HUES64 (cell line): Measurements from ENCODE around the gene PDGFD.

ENCODE experiments used
- H3K27ac ChIP-seq: 2 replicates; pipeline ENCODE4 v1.7.0; 2013; ENCODE audit warnings: low read depth, low read length, inconsistent platforms
- H3K27me3 ChIP-seq: 2 replicates; pipeline ENCODE4 v1.6.1; 2013; ENCODE audit warnings: mild to moderate bottlenecking, low read length; ENCODE audit not compliant: insufficient read depth
- H3K36me3 ChIP-seq: 2 replicates; pipeline ENCODE4 v1.6.1; 2013; ENCODE audit warnings: mild to moderate bottlenecking, low read length; ENCODE audit not compliant: insufficient read depth
- H3K4me1 ChIP-seq: 2 replicates; pipeline ENCODE4 v1.6.1; 2013; ENCODE audit warnings: mild to moderate bottlenecking, low read length, moderate library complexity; ENCODE audit not compliant: insufficient read depth
- H3K4me3 ChIP-seq: 2 replicates; pipeline ENCODE4 v1.5.1; 2013; ENCODE audit warnings: mild to moderate bottlenecking, low read length, moderate library complexity
- H3K9ac ChIP-seq: 2 replicates; pipeline ENCODE4 v1.6.1; 2013; ENCODE audit warnings: mild to moderate bottlenecking, low read depth, low read length
- H3K9me3 ChIP-seq: 2 replicates; pipeline ENCODE4 v1.6.1; 2013; ENCODE audit warnings: low read depth, low read length; ENCODE audit not compliant: insufficient read depth
- WGBS: fragments of 150-250, 120-280 bp; methylation state at CpG from one replicate; pipeline ENCODE4 v1.1.7; 2013; ENCODE audit warnings: missing lambda C conversion rate; 5-methylcytosine and 5-hydroxymethylcytosine counted together

PDGFD gene

DNA sequence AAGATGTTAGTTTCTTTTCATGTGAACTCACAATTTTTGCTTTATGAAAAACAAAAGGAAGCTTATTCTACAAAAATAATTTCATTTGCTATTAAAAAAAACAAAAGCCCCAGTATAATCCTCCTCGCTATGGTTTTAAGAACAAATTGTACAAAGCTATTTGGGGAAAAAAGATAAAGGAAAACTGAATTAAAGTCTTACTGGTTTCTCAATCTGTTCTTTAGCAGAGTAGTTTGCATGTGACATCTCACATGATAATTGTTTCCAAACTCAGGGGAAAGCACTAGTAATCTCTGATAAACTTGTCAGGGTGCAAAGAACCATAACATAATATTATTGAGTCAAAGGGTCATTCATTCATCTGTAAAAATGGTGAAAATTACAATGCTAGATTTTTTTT is 130.4 kb downstream of the PDGFD start:
- Histone ChIP-seq H3K9ac (no peak overlapping the region), H3K27me3 (no peaks in the 10 kb centered on the region), H3K4me3 (no peak overlapping the region), H3K9me3 (no peaks in the 10 kb centered on the region), H3K36me3 (no peaks in the 10 kb centered on the region), H3K27ac (no peak overlapping the region), H3K4me1 (no peaks in the 10 kb centered on the region)
- 100% methylated on average over 1 of the region's 1 CpG for WGBS

DNA sequence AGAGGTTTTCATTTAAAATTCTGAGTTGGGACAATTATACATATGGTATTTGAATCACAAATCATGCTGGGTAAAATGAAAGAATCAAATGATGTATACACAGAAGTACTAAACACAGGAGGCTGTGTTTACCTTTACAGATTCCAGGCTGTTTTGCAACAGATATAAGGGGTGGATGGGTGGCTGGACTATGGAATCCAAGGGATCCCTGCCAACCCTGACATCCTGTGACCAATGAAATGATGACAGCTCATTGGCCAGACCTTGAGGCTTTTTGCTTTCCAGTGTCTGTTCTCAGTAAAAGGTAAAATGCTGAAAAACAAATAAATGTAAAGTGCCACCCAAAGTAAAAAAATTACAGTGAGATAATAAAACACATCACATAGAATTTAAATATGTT is 130.8 kb downstream of the PDGFD start:
- H3K27ac ChIP-seq, result no peak overlapping the region
- H3K4me3 ChIP-seq, result no peak overlapping the region
- H3K9ac ChIP-seq, result no peak overlapping the region
- no peaks in the 10 kb centered on the region for H3K4me1 ChIP-seq
- no peaks in the 10 kb centered on the region for H3K27me3 ChIP-seq
- no peaks in the 10 kb centered on the region for H3K36me3 ChIP-seq
- H3K9me3 ChIP-seq, result no peaks in the 10 kb centered on the region

DNA sequence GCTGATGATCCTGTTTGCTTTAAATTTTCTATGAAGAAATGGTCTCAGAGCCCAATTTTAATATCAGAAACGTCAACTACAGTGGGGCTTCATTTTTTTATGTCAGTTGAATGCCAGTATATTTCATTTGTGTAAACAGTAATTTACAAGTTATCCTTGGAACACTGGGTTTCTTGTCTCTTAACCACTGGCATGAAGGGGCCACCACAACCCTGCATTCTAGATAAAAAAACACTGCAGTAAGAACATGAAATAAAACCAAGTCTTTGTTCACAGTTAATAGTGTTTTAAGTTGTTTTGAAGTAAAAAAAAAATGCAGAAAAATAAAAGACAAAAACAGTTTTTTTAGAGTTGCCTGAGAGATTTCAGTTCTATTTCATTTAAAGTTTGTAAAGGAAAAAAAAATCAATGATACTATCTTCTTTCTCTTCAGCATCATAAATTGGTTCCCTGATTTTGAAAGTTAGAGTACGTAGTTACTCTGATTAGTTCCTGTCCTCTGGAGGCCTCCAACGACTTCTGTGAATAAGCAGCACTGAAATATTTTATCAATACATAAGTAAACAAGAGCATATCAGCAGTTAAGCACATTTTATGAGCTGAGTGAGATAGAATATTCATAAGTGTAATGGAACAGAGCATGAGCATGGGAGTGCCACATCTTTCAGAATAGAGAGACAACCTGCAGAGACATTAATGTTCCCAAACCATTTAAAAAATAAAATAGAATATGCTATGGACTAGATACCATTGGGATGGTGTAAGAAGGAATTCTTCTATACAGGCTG is 135.3 kb downstream of the PDGFD start:
- WGBS, result 100% methylated on average over 1 of the region's 3 CpGs
- H3K9me3 ChIP-seq, result no peaks in the 10 kb centered on the region
- H3K4me1 ChIP-seq, result no peaks in the 10 kb centered on the region
- H3K36me3 ChIP-seq, result no peaks in the 10 kb centered on the region
- no peak overlapping the region for H3K9ac ChIP-seq
- no peak overlapping the region for H3K4me3 ChIP-seq
- no peaks in the 10 kb centered on the region for H3K27me3 ChIP-seq
- no peak overlapping the region for H3K27ac ChIP-seq

DNA sequence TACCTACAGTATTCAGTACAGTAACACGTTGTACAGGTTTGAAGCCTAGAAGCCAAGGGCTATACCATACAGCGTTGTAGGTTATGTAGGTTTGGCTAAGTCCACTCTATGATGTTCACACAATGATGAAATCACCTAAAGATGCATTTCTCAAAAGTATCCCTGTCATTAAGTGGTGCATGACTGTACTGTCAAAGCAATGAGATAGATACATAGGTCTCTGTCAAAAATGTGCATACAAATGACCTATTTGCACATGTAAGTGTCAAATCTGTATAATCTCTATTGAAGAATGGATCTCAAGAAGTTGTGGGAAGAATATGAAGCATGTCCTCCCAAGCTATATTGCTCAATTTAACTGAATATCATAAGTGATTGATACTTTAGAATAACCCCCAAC is 139.4 kb downstream of the PDGFD start:
- H3K27me3 ChIP-seq, result no peaks in the 10 kb centered on the region
- no peak overlapping the region for H3K27ac ChIP-seq
- no peak overlapping the region for H3K9ac ChIP-seq
- H3K4me3 ChIP-seq, result no peak overlapping the region
- 96% methylated on average over 2 of the region's 2 CpGs for WGBS
- H3K9me3 ChIP-seq, result no peaks in the 10 kb centered on the region
- H3K4me1 ChIP-seq, result no peaks in the 10 kb centered on the region
- no peaks in the 10 kb centered on the region for H3K36me3 ChIP-seq

DNA sequence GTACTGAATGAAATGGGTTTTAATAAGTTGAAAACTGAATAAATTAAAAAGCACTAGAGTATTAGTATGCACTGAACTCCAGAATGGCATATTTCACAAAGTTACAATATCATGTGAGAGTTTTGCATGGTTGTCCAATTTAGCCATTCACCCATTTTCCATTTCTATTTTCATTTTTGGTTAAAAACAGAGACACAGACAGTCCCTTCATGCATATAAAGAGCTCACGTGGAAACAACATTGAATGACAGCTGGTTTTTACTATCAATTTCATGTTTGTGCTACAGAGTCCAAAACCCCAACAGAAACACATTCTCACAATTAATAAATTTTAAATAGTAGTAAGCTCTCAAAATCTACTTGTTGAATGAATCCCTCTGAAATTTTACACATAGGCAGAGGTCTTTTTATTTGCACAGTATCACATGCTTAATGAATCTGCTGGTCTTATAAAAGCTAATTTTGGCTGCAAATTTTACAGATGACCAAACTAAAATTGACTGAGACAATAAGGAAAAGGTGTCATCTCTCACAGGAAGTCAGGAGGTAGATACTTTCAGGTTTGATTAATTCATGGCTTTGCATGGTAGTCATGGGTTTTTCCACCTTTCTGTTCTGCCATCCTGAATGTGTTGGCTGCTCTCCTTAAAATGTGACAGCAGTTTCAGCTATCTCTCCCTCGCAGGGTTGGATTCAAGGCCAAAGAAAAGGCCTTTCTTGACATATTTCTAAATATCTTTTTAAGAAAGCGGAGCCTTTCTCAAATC is 148.1 kb downstream of the PDGFD start:
- no peak overlapping the region for H3K27ac ChIP-seq
- no peaks in the 10 kb centered on the region for H3K36me3 ChIP-seq
- no peaks in the 10 kb centered on the region for H3K27me3 ChIP-seq
- WGBS, result 98% methylated on average over 3 of the region's 3 CpGs
- H3K9me3 ChIP-seq, result no peaks in the 10 kb centered on the region
- H3K9ac ChIP-seq, result no peak overlapping the region
- no peaks in the 10 kb centered on the region for H3K4me1 ChIP-seq
- no peak overlapping the region for H3K4me3 ChIP-seq

DNA sequence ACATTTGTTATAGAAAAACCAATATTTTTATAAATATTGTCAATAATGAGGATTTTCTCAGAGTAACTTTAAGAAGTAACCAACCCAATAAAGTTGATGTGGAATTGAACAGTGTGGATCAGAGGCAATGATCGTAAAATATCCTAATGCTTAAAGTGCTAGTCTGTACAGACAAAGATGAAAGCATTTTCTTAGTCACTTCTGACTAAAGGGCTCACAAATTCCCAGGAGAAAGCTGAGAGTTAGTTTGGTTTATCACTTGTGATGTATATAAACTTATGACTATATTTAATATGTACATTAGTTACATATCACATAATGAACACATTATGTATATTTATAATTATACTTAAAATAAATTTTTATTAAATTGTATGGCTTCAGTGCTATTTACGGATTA is 152.9 kb downstream of the PDGFD start:
- H3K4me1 ChIP-seq, result peaks cover 4% of the 10 kb centered on the region; the same call in 1 of the 2 replicates
- H3K4me3 ChIP-seq, result no peak overlapping the region
- no peak overlapping the region for H3K9ac ChIP-seq
- no peak overlapping the region for H3K27ac ChIP-seq
- no peaks in the 10 kb centered on the region for H3K9me3 ChIP-seq
- WGBS, result 94% methylated on average over 1 of the region's 2 CpGs
- no peaks in the 10 kb centered on the region for H3K27me3 ChIP-seq
- H3K36me3 ChIP-seq, result no peaks in the 10 kb centered on the region

DNA sequence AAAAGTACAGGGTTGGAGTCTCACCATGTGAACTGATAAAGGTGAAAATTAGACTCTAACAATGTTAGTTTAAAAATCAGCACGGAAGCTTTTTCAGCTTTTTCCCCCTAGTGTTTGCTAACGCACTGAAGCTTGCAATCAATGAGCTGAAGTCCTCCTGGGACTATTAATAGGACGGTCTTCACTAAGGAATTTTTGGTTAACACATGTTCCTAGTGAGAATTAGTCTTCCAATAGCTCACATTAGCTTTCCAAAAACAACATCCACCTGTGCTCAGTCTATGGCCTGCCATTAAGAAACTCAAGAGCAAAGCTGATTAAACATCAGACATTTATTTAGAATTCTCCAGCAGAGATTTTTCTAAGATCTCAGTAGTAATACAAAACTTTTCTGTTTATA is 154.2 kb downstream of the PDGFD start:
- WGBS, result 87% methylated on average over 3 of the region's 3 CpGs
- Histone ChIP-seq H3K4me3 (no peak overlapping the region), H3K27me3 (no peaks in the 10 kb centered on the region), H3K9me3 (no peaks in the 10 kb centered on the region), H3K4me1 (peaks cover 4% of the 10 kb centered on the region; the same call in 1 of the 2 replicates), H3K27ac (no peak overlapping the region), H3K9ac (no peak overlapping the region), H3K36me3 (no peaks in the 10 kb centered on the region)

DNA sequence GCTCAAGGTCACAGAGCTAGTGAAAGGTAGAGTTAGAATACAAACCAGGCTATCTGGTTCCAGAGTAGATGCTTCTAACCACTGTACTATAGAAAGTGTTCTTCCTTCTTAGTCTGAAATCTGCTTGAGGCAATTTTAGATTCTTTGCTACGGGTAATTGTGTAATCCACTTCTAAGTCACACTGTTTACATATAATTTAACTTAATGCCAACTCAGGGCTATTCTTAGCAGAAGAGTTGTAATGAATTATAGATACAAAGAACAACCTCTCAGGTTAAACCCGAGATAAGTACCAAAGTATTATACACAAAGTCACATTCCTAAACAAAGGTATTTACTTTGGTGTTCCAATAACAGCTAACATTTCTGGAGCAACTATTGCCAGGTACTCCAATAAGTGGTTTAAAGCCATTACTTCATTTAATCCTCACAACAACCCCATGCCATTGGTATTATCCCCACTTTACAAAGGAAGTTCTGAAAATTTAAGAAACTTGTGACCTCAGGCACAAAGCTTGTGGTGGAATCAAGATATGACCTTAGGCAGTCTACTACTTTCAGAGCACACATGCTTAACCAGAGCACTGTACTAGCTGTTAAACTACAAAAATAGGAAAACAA is 158.6 kb downstream of the PDGFD start:
- no peak overlapping the region for H3K9ac ChIP-seq
- 100% methylated on average over 1 of the region's 2 CpGs for WGBS
- H3K36me3 ChIP-seq, result no peaks in the 10 kb centered on the region
- no peaks in the 10 kb centered on the region for H3K27me3 ChIP-seq
- no peak overlapping the region for H3K27ac ChIP-seq
- H3K4me3 ChIP-seq, result no peak overlapping the region
- peaks cover 4% of the 10 kb centered on the region; the same call in 1 of the 2 replicates for H3K4me1 ChIP-seq
- H3K9me3 ChIP-seq, result no peaks in the 10 kb centered on the region

DNA sequence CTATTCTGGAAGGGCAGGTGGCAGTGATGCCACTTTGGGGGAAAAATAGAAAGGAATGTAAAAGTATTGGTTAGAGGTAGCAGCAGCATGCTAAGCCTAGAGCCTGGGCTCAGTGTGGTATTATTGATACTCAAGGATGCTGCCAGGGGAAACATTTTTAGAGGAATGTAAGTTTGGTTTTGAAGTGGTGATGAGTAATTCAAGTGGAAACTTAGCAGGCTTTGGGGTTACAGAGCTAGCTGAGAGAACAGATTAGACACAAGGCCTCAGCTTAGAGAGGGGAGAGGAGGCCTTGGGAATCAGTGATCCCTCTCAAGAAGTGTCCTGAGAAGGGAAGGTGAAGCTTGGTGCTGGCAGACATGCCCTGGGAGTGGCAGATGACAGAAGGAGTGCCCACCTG is 160.5 kb downstream of the PDGFD start:
- H3K4me1 ChIP-seq, result no peaks in the 10 kb centered on the region
- H3K9ac ChIP-seq, result no peak overlapping the region
- H3K27ac ChIP-seq, result no peak overlapping the region
- no peaks in the 10 kb centered on the region for H3K9me3 ChIP-seq
- no peaks in the 10 kb centered on the region for H3K36me3 ChIP-seq
- H3K27me3 ChIP-seq, result no peaks in the 10 kb centered on the region
- no peak overlapping the region for H3K4me3 ChIP-seq

DNA sequence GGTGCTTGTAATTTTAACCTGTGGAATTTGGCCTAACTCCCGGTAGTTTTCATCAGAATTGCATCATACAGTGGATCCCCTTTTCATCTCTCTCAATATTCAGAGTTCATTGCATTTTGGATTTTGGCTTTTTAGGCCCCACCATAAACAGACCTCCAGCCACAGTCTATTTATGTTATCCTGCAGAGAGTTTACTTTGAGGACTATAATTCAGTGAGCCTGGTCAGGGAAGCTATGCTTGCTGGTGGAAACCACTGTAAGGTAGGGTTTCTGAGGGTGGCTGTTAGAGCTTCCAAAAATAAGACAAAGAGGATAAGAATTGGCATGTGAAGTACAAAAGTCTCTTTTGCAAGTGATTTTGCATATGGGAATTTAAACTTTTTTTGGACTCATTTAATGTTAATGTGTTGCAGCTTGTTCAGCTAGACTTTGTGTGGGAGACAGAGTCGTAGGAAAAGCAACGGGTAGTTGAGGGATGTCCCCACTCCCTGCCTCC is 162.3 kb downstream of the PDGFD start:
- Histone ChIP-seq H3K4me3 (no peak overlapping the region), H3K27ac (no peak overlapping the region)
- WGBS, result 94% methylated on average over 3 of the region's 3 CpGs

DNA sequence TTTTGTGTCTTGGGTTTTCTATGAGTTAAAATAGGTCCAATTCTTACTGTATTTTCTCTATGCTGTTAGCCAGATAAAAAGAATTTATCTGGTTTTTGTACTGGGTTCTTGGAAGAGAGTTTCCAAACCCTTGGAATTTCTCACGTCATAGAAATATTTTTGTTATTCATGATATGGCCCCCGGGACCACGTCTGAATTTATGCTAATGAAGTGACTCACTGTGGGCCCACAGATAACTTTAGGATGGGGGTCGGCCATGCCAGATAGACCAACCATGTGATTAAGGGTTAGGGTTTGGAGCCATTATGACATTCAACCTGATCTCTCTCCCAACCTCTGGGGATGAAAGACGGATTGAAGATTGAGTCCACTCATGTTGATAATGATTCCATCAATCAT is 163.1 kb downstream of the PDGFD start:
- Histone ChIP-seq H3K36me3 (no peaks in the 10 kb centered on the region), H3K9me3 (no peaks in the 10 kb centered on the region), H3K27ac (no peak overlapping the region), H3K4me3 (no peak overlapping the region), H3K4me1 (no peaks in the 10 kb centered on the region), H3K27me3 (no peaks in the 10 kb centered on the region), H3K9ac (no peak overlapping the region)
- WGBS, result 80% methylated on average over 5 of the region's 5 CpGs

More for the DNA sequence above, 162.3 kb downstream of the PDGFD start:
- H3K4me1 ChIP-seq, result no peaks in the 10 kb centered on the region
- no peaks in the 10 kb centered on the region for H3K27me3 ChIP-seq
- H3K9me3 ChIP-seq, result no peaks in the 10 kb centered on the region
- no peaks in the 10 kb centered on the region for H3K36me3 ChIP-seq
- no peak overlapping the region for H3K9ac ChIP-seq
